Endometrial microvascular endothelial cells (primary cell): ENCODE results near the gene JAG2. TPM values are rescaled to one million over a fixed set of nuclear protein-coding genes. Genes with fewer than 3 reads are reported as not detected.

Experiments used
- in situ Hi-C: cut with HindIII; loops from 2 replicates; pipeline ENCODE4 v1.10.0; 2017; ENCODE audit warnings: low sequenced_read_pairs, low pct_unique_long_range_greater_than_20kb; ENCODE audit errors: inconsistent ontology term
- total RNA-seq: library from RNA; depleted of rRNA; stranded (reverse); fragments of >200 nt; gene quantifications from one replicate; pipeline ENCODE4 v1.2.3, GENCODE V29; 2015; ENCODE audit errors: inconsistent ontology term

Gene JAG2
- total RNA-seq, 1 donor from 2014 or later = 15.2 TPM

DNA sequence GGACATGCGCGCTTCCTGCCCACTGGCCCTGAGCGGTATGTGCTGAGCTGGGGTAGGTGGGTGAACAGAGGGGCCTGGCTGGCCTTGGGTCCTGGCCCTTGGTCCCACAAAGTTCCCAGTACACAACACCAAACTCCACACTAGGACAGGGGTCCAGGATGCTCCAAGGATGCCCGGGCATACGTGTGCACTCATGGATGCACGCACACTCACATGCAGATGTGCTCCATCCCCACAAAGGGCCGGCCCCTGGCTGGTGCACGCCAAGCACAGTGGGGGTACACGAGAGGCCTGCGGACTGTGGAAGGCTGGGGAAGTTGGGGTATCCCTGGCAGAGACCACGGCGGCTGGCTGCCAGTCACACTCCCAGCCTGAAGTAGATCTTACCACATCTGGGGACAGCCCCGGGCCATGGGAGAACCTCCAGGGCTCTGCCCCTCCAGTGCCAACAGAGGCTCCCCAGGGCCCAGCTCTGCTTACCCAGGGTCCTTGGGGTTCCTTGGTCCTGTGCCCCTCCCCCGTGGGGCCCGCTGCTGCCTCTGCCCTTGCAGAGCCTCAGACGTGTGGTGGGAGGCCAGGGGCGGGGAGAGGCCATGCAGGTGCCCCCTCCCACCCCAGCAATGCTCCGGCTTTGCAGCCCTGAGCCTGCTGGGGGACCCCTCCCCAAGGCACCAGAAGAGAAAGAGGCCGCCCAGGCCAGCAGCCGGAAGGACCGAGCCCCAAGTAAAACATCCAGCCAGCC, 36.5 kb upstream of the JAG2 start:
- in situ Hi-C loops = no loop called here

DNA sequence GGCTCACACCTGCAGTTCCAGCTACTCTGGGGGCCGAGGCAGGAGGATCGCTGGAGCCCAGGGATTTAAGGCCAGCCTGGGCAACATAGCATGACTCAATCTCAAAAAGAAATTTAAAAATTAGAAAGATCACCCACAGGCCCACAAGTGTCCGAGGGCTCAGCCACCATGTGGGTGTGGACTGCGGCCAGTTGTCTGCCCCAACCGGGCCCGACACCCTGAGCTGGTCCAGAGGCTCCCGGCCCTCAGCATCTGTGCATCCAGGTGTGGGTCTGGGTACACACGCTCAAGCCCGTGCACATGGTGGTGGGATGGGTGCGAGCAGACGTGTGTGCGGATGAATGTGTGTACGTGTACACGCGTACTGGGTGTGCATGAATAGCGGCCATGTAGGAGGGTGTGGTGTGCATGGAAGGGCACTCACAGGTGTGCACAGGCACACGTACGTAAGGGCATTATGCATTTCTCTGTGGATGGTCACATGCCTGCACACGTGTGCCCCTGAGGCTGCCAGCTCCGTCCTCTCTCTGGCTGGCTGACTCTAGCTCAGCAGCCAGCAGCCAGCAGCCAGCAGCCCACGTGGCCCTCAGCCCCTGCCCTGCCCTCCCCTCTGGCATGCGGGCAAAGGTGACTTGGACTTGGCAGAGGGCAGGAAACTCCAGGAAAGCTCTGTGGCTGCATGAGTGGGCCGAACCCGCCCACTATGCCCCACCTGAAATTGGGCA, 35.8 kb upstream of the JAG2 start:
- in situ Hi-C loops = no loop called here

DNA sequence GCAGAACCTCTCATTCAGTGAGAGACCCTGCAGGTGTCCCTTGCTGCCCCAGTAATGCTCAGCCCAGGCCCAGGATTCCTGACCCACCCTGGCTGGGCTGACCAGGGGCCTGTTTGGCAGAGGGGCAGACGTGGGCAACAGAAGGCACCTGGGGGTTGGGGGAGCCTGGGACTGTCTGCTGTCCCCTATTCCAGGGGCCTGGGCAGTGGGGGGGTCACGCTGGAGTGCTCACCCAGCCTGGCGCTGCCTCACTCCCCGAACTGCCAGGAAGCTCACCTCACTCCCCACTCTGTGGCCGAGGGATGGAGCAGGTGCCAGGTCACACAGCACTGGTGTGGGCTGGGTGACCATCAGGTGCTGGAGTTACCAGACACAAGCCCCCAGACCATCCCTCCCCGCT, 35.1 kb upstream of the JAG2 start:
- in situ Hi-C loops = no loop called here

DNA sequence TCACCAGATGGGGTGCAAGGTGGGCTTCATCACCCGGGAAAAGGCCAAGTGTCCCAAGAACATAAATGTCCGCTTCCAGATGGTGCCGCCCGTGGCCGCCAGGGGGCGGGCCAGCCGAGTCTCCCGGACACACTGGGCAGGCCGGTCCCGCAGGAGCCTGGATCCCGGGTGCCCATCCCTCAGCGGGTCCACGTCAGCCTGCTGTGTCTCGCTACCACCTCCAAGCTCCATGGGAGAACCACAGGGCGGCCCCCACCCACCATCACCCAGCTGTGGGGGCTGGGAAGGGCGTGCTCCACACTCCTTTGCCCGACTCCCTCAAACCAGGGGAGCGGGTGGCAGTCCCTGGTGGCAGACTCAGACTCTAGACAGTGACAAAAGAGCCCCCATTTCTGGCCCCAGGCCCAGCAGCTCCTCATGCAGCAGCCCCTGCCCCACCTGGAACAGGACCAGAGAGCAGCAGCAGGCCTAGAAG, 34.5 kb upstream of the JAG2 start:
- in situ Hi-C loops = no loop called here

DNA sequence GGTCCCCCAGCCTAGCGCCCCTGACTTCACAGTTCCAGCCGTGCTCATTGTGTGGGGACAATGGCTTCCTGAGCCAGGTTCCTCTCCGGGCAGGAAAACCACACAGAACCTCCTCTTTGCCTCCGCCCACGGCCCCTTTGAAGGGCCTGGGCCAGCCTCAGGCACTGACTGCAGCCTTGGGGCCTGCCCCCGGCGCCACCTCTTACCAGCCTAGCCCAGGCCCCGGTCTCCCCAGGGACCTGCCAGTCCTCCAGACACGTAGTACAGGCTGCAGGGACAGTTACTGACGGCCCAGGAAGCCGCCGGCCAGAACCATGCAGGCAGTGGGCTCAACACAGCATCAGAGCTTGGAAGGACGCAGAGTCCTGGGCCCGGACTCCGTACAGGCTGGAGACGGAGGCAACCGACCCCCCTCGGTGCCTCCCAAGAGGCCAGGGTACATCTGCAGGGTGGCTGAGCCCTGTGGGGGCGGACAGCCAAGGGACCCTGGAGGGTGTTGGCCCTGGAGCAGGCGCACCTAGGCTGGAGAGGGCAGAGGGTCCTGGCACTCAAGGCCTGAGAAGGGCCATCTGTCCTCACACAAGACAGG, 33.4 kb upstream of the JAG2 start:
- in situ Hi-C loops = no loop called here

DNA sequence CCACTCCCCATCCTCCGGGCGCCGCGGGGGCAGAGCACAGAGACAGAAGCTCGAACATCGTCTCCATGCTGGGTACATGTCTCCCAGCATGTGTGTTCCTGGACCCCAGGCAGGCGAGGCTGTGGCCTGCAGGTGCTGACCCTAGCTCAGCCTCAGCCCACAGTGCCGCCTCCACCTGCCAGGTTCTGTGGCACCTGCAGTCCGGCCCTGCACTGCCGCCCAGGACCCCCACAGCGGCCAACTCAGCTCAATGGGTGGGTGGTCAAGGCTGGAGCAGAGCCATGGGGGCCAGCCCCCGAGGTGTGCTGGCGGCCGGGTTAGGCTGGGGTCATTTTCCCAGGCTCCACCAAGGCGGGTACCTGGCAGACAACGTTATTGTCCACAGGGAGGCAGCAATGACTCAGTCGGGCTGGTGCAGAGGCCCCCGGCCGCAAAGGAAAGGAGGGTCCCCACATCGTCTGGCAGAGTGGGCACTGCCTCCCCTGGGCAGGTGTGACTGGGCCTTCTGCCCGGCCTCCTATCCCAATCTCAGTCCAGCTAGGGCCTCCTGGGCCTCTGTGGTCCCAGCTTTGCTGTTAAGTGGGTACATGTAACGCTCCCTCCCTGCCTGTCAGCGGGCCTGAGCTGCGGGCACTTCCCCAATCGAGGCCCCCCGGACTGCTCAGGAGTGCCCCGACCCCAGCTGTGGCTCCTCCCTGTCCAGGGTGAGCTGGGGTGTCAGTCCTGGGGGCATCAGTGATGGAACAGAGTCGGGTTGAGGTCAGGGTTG, 32.8 kb upstream of the JAG2 start:
- in situ Hi-C loops = no loop called here

DNA sequence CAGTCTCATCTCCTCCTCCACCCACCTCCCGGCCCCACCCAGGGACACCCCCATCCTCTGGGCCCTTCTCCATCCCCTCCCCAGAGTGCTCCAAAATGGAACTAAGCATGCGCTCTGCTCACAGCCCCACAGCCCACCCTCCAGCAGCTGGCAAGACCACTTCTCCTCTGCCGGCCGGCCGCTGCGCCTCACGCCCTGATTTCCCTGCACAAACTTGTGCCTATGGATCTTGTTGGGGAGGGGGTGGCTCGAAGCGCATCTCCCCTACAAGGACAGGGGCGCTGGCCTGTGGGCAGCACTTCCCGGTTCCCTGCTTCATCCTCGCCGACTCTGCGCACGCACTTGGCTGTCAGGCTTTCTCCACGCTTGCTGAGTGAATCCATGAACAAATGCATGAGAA, 32.1 kb upstream of the JAG2 start:
- in situ Hi-C loops = no loop called here

DNA sequence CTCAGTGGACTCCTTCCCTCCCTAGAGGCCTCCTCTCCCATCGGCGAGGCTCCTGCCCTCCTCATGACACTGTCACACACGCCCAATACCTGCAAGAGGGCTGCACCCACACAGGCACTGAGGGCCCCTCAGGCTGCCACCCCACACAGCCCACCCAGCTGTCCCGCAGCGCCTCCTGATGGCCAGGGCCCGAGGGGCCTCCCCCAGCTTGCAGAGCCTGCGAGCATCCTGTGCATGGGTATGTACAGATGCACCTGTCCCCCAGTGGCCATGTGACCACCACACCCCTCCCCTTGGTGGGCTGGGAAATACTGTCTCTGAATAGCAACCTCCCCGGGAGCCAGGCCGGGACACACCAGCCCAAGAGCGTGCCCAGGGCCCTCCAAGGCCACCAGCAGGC, 31.5 kb upstream of the JAG2 start:
- in situ Hi-C loops = no loop called here

DNA sequence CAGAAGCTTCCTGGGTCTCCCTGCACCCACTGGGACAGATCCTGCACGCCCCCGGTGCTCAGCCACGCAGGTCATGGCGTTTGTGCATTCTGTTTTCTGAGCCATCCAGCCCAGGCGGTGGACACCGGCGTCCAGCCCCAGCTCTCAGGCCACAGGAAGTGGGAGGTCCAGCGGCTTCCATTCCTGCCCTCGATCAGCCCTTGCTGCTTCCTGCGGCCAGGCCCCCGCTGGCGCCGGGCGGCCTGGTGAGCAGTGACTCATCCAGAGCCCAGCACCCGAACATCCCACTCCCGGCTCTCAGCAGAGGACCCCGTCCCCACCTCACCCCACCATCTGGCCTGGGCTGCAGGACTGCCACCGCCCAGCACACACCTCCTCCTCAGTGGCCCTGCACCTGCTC, 30.5 kb upstream of the JAG2 start:
- in situ Hi-C loops = no loop called here

DNA sequence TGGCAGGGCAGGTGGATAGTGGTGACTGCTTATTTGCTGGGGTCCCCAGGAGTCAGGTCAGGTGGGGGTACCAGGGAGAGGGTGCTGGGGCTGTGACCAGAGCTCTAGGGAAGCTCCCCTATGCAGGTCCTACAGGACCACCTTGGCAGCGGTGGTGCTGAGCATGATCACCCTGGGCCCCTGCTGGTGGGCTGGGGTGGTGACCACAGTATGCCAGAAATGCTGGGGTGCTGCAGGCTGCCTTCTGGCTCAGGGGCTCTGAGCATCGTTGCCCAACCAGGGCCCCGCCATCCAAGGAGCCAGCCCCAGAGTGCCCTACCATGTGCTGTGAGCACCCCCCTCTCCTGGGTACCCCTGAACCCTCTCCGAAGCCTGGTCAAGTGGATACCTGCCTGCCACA, 30.0 kb upstream of the JAG2 start:
- in situ Hi-C loops = no loop called here

DNA sequence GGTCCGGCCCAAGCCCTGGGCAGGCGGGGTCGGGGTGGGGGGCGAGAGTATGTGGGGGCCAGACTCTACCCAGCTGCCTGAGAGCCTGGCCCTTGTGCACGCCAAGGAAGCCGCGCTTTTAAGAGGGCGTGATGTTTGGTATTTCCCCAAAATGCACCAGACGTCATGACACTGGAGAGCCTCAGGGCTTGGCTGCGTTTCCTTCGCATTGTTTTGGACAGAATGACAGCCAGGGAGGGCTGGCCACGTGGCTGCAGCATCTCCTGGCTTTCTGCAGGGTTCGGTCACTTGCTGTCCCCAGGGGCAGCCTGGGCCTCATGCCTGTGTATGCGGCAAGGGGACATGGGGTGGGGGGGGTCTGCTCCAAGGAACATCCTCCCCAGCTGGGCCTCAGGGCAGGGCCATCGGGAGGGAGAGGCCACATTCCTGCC, 28.6 kb upstream of the JAG2 start:
- in situ Hi-C loops = no loop called here

DNA sequence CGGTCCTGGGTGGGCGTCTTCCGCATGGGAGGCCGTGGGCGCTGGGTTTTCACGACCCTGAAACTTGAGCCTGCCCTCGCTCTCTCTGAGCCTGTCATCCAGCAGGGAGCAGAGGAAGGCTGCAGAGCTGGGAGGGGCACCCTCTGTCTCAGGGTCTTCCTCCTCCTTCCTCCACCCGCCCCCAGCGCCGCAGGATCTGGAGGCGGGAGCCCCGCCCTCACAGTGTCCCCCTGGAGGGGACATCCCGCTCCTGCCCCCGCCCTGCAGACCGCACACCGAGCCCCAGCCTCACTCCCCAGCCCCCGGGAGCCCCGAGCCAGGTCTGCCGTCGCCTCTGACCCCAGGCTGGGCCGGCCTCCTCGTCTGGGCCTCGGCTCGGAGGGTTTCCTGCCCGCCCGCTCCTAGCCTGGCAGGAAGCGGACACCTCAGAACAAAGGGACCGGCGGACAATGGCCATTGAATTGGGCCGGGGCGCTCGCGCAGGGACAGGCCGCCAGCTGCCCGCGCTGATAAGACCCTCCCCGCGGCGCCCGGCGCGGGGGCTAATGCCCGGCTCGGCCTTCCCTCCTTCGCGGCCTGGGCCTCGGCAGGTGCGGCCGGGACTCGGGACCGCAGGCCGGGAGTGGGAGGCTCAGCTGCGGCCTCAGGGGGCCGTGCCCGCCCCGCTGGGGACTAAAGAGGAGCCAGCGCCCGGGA, 27.8 kb upstream of the JAG2 start:
- in situ Hi-C loops = no loop called here

DNA sequence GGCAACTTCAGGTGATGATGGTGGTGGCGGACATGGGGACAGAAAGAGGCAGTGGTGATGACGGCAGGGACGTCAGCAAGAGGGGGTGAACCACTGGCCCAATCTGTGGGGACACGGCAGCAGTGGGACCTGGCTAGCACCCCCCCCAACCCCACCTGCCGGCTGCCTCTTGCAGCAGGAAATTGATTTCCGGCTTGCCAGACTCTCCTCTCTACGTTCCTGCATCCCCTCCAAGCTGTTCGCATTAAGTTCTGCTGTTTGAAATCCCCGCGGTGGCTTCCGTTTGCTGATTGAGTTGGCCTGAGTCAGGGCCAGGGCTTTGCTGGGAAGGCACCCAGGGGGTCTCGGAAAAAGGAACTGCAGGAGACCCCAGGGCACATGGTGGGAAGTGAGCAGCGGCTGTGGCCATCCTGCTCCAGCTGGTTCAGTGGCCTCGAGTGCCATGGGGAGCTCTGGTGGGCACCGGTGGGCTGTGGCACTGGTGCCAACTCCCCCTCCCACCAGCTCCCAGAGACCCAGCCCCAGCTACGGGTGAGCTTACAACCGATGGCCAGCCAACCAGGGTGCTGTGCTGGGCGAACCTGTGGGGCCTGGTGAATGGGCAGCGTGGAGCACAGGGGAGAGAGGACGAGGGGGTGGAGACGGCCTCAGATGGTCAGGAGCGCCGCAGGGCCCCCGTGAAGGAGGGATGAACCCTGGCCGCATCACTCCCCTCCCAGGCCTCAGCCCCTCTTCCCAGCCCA, 27.1 kb upstream of the JAG2 start:
- in situ Hi-C loops = no loop called here

DNA sequence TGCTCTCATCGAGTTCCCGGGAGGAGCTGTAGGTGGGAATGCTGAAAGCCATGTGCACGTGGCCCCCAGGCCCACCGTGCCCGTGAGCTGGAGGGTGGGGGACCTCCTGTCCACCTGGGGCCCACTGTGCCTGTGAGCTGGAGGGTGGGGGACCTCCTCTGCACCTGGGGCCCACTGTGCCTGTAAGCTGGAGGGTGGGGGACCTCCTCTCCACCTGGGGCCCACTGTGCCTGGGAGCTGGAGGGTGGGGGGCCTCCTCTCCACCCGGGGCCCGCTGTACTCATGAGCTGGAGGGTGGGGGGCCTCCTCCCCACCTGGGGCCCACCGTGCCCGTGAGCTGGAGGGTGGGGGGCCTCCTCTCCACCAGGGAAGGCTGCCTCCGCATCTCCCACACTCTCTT, 26.5 kb upstream of the JAG2 start:
- in situ Hi-C loops = no loop called here

DNA sequence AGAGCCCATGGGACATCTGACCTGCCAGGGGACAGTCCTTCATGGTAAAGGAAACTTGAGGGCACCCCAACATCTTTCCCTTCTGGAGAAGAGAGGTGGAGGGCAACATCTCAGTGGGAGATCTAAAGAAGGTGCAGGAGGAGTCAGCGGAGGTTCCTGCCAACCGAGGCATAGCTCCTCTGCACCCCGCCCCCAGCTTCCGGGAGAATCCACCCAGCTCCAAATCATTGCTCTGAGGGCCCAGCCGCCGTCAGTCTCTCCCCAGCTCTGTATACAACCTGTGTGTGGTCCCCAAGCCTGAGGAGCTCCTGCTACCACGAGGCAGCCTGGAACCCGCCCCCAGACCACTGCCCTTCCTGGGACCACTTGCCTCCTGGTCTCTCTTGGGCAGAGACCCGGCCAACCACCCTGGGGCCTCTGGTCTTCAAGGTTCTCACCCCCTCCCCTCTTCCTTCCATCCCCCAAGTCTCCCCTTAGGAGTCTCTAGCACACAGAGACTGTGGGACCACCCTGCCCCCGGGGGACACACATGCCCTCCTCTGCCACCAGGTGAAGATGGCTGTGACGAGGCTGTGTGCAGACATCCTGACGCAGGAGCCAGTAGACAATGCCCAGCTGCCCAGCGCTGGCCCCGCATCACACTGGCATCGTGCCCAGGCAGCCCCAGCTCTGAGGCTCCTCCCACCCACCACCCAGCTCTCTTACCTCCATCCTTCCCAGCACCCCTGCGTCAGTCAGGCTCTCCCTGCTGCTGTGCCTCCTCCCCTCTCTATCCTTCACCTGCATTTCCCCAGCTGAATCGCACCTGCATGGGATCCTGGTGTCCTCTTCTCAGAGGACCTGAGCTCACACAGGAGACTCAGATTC, 25.6 kb upstream of the JAG2 start:
- in situ Hi-C loops = no loop called here

DNA sequence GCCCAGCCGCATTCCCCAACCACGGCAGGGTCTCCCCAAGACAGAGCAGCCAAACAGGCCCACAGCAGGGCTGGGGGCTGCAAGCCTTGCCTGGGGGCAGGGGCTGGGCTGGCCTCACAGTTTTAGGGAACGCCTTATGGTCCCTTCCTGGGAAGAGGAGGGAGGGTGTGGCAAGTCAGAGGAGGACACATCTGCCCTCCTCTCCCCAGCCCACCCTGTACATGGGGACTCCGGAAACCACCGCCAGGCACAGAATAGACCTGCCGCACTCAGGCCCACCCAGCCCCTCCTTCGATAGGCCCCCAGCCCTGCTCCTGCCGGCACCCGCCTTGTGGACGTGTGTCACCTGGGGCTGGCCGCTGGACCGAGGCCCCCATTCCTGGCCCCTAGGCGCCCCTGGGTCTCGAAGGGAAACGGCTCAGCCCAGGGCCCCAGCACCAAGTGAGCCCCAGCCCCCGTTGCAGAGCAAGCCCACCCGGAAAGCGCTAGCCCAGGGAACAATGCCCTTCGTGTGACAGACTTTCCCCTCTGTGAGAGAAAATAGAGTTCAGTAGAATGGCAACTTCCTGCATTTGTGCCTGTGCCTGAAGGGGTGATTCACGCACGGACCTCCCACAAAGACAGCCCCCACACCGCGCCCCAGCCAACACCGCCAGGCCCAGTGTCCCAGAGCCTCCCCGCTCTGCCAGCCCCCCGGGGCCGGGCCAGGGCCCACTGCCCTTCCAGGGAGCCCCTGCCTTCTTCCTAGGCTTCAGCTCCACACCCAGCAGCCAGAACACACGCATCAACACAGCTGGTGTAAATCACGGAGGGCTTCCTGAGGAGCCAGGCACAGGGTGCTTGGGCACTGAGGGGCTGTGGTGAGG, 24.5 kb upstream of the JAG2 start:
- in situ Hi-C loops = no loop called here
